GM19372 (cell line): Measurements from ENCODE around the gene NFATC1.

Source experiments
- ATAC-seq: cut with Tn5 transposase; IDR thresholded peaks from one replicate; pipeline ENCODE4 v1.9.1; 2021; ENCODE audit warnings: mild to moderate bottlenecking, low read depth, moderate library complexity; ENCODE audit not compliant: unreplicated experiment

Gene NFATC1

DNA sequence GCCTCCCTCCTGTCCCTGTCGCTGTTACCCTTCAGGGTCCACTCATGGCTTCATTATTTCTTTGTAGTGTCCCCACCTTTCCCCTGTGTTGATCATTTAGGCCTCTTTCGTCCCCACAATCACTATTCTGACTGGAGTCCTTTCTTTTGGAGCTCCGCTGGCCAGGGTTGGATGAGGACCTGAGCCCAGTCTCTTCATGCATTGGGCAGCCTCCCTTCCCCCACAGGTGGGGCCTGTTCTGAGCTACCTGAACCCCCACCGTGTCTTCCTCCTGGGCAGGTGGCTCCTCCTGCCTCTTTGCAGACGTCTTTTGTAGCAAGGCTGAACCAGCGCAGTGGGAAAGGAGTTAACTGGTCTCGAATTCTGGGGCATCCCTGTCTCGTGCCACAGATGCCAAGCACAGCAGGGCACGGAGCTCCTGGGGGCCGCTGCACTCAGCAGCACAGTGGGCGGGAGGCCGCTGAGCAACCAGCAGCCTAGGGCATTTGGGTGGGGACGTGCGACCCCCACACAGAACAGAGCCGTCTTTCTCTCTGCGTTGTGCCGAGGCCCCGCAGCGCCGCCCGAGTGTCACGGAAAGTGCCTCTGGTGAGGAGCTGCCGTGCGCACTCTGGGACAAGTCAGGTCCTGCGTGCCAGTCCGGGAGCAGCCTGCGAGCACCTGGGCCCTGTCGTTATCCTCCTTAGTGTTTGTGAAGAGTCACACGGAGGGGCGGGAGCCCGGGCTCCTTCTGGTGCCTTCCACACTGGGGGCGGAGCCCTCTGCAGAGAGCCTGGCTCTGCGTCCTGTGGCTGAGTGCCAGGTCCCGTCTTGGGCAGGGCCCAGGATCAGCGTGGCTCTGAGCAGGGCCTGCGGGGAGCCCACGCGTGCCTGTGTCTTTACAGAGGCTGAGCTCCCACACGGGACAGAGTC is 130.1 kb downstream of the NFATC1 start:
- ATAC-seq: no peak

DNA sequence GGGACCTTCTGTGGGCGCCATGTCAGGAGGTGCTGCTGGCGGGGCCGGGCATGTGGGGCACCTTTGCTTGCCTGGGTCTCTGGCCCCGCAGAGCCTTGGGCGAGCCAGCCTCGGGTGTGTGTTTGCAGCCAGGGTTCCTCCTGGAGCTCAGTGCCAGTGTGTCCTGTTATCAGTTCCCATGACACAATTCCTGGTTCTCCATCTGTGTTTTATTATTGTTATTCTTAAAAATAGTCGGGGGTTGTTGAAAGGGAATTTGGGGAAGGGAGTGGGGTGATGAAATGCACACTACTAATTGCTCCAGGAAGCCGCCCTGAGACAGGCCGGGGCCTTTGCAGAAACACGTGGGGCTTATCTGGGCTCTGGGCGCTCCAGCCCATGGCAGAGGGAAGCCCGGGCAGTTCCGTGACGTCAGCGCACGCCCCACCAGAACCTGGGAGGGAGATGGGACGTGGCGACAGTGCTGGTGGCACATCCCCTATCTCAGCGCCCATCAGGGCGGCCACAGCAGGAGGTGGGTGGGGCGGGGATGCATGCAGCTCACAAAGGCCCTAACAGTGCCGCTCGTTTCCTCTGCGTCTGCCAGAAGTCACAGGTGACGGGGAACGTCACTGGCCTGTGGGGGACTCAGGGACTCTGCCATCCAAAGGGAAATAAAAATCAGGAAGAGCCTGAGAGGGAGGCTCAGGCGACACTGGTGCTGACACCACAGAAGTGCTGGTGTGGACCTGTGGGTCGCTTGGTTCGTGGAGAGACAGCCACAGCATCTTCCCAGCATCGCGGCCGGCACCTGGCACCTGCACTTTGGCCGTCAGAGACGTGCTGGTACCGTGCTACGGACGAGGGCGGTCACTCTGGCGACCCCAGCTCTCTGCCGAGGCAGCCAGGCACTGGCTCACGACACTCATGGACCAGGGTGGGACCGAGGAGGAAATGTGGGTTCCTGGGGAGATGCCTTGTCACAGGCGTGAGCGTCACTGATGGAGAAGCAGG is 131.0 kb downstream of the NFATC1 start:
- ATAC-seq: no peak

DNA sequence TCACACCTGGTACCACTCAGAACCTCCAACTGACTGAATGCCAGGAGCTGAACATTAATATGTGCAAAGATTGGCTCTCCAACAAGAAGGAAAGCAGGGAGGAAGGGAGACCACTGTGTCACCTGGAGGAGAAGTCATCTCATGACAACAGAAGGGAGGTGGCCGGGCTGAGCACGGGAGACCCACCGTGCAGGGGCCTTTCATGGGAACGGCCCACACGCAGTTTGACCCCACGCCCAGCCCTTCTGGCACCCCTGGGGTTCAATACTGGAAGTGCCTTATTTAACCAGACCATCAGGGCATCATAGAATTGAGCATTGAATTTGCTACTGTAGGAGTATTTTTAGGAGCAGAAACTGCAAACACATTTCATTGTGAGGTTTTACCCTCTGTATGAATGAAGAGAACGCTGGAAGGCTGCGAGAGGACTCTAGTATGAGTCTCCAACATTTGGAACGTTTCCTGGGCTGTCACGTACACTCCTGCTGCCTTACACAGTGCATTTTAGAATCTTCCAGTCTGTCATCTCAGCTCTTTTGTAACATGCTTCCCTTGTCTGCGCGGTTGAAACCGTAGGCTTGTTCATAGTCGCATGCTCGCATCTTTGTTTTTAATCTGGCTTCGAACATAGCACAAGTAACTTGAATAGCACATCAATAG is 132.1 kb downstream of the NFATC1 start:
- ATAC-seq: no peak

DNA sequence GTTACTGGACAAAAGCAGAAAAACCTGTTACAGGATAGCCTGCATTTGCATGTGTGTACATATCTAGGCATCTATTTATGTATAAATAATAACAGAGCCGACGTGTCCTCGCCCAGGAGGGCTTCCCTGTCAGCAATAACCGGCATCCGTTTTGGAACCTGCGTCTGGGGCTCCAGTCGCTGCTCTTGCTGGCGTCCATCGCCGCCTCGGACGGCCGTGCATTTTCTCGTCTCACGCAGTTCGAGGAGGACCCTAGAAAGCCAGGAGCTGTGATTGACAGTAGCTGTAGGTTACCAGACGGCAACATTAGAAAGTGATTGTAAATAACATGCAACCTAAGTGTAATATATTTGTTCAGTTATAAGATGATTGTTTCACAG is 132.6 kb downstream of the NFATC1 start:
- ATAC-seq: no peak

DNA sequence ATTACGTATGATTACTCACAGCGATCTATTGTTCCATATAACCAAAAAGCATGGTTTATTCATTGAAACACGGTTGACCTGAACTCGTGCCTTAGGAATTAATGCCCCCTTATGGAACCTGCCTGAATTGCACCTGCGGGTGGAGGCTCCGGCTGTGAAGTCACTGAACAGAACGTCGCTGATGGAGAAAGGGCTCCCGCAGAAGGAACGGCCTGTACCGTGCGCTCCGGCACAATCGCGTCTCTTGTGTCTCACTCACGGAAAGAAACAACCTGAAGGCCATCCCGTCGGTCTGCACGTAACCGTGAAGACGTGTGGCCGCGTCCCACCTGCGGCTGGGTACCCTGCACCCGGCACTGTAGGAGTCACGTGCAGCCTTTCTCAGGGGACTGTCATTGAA is 133.1 kb downstream of the NFATC1 start:
- ATAC-seq: no peak

DNA sequence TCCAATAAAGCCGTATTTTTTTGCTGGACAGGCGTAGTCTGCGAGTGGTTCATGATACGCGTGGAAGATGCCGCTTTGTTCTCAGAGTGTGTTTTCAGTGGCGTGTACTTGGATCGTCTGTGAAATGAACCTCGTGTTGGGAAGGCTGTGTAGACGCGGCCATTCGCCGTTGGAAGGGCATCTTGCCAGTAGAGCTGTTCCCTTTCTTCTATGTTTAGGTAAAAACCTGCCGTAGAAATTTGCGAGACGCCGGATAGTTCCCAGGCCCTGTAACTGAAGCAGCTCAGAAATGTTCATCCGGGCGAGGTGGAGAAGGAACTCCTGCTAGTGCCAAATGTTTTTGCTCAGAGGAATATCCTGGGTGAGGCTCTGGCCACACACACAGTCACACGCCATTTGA is 133.6 kb downstream of the NFATC1 start:
- no peak for ATAC-seq

DNA sequence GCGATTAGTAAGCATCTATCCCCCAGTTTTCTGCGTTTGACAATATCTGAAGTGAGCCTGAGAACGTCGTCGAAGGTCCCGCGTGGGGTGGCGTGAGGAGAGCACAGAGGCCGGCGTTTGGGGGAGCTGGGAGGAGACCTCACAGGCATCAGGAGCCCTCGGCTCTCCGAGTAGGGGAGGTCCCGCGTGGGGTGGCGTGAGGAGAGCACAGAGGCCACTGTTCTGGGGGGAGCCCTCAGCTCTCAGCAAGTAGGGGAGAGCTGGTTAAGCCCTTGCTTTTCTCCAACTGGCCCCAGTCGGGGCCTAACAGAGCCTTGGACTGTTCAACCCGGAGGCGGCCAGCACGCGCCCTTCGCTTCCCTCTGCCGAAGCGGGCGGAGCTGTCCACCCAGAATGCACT is 134.3 kb downstream of the NFATC1 start:
- ATAC-seq: no peak

DNA sequence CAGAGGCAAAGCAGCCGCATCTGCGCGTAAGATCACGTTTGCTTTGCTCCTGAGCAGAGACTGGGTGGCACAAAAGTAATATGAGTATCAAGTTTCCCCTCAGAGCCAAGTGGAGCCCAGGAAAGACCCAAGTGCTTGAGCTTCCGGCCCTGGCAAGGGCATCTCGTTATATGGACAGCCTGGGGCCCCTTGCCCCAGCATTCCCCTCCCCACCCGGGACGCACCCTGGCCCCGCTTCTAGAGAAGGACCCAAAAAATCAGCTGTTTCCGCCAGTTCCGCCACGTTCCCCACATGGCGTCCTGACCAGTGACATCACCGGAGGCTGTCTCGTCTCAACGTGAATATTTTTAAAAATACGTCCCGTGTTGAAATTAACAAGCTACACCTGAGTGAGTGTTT is 135.1 kb downstream of the NFATC1 start:
- ATAC-seq: no peak

DNA sequence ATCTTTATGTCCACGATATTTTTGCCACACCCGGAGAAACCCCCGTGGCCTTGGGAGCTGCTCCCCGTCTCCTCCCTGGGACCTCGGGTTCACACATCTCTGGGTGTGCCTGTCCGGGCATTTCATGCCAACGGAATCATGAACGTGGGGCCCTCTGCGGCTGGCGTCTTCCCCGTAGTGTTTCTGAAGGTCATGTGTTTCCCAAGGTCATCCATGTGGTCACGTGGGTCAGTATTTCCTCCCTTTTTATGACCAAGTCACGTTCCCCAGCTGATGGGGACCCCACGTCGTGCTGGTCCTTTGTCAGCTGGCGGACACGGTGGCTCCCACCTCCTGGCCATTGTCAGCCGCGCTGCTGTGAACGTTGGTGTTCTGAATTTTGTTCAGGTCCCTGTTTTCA is 135.7 kb downstream of the NFATC1 start:
- no peak for ATAC-seq

DNA sequence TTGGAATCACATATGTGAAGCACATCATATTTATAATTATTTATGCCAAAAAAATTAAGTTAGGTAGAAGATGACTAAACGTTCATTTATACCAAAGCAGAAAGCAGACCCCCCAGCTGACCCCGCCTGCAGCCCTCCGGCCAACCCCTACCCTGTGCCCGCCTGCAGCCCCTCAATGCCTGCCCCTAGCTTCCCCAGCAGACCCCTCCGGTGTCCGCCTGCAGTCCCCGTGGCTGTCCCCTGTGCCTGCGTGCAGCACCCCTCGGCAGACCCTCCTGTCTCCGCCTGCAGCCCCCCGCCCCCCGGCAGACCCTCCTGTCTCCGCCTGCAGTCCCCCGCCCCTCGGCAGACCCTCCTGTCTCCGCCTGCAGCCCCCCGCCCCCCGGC is 136.2 kb downstream of the NFATC1 start:
- no peak for ATAC-seq

DNA sequence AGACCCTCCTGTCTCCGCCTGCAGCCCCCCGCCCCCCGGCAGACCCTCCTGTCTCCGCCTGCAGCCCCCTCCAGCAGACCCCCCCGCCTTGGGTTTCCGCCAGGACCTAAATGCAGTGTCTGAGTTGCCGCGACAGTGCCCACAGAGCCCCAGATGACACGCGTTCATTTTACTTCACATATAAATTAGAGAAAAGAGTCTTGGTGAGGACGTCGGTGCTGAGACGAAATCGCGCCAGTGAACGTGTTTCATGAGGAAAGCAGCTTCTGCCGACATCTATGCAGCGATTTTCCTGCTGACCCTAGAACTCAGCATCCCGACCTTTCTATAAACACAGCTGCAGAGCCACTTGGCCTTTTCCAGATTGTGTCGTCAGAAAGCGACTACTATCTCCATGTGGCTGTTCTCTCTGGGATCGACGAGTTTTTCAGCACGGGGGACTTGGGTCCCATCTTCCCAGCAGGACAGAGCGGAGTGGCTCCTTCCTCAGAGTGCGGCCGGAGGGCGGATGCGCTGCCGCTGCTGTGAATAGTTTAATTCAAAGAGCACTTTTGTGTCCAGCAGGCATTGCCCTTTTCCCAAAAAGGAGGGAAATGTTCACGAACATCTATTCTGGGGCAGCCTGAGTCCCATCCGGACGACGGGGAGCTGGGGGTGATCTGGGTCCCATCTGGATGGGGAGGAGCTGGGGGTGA is 136.7 kb downstream of the NFATC1 start:
- no peak for ATAC-seq

DNA sequence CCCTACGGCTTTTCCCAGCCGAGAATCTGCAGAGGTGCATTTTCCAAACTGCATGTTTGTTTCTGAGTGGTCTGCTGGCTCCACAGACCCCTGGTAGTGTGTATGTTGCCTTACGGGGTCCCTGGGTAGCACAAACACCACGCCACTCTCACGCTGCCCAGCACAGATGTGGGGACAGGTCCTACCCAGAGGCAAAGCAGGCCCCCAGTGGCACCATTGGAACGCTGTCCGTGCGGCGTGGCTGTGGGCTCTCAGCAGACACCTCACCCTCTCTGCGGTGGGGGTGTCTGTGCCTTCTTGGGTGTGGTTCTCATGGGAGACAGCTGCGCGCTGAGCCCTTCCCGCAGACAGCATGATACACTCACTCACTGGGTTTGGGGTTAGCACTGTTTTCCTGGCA is 137.4 kb downstream of the NFATC1 start:
- no peak for ATAC-seq

DNA sequence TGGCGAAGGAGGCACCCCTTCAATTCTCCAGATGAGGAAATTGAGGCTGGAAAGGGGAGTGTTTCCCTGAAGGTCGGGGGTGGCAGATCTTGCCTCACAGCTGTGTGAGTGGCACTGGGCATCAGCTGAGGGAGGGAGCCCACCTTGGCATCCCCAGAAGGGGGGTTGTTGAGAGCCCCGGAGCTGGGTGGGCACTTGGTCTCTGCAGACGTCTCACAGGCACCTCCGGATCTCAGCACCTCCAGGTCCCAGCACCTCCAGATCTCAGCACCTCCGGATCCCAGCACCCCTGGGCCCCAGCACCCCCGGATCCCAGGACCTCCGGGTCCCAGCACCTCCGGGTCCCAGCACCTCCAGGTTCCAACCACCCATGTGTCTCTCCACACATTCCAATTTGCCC is 137.9 kb downstream of the NFATC1 start:
- ATAC-seq: no peak

DNA sequence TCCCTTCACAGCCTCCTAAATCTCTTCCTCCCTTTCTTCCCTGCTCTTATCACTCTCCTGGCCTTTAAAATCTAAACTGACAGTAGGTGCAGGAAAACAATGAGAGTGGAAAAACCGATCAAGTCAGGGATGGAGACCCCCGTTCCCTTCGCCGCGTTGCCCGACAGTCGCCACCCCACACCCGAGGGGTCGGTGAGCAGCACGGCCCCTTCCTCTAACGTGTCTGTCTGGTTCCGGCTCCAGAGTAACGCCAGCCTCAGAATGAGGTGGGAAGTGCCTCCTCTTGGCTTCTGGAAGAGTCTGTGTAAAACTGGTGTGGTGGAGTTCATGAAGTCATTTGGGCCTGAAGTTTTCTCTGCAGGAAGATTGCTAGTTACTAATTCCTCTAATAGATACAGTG is 138.6 kb downstream of the NFATC1 start:
- ATAC-seq: no peak

DNA sequence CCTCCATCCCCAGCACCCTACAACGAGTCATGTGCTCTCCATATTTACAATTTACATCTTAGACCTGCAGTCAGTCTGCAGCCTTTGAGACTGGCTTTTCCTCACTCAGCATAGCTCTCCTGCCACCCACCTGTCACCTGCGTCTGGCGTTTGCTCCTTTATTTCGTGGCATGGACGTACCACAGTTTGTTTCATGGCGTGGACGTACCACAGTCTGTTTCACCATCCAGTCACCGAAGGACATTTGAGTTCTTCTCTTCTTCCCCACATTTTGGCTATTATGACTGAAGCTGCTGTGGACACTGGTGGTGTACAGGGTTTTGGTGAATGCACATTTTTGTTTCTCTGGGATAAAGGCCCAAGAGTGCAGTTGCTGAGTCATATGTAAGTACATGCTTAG is 142.0 kb downstream of the NFATC1 start:
- ATAC-seq: no peak

DNA sequence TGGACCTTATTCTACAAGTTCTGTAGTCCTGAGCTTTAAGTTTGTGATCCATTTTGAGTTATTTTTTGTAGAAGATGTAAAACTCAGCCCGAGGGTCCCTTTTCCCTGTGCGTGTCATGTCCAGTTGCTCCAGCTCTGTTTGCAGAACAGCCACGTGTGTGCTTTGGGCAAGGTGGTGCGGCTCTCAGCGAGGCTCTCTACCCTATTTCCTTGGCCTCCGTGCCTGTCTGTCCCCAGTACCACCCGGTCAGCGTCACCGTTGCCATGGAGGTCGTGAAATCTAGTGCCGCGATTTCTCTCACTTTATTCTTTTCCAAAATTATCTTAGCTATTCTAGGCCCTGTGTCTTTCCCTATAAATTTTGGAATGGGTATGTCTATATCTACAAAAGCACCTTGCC is 142.9 kb downstream of the NFATC1 start:
- no peak for ATAC-seq

DNA sequence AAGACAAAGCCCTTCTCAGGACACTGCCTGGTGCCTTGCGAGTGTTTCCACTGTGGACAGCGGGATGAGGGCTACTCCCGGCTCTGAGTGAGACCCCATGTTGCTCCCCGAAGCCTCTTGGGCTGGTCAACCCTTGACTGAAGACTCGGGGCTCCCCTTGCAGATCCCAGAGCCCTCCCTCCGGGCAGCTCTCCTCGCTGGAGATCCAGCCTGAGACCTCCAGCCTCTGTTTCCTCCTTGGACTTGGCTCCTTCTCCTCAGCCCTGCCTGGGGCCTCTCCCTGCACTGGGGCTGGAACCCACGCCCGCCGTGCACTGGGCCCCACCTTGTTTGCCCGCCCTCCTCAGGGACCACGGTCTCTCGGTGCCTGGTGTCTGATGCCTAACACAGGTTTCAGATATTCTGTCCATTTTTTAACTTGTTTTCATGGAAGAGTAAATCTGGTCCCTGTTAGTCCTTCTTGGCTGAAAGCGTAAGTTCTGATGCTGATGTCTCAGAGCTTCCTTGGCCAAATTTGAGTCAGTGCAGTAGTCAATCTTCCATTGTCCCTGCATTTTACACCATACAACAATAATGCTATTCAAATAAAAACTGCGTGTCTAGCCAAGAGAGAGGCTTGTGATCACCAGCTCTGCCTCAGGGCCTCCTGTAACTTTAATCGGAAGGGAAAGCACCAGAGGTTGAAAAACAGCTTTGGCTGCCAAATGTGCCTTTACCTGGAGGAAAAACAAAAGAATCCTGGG is 144.6 kb downstream of the NFATC1 start:
- ATAC-seq: no peak

DNA sequence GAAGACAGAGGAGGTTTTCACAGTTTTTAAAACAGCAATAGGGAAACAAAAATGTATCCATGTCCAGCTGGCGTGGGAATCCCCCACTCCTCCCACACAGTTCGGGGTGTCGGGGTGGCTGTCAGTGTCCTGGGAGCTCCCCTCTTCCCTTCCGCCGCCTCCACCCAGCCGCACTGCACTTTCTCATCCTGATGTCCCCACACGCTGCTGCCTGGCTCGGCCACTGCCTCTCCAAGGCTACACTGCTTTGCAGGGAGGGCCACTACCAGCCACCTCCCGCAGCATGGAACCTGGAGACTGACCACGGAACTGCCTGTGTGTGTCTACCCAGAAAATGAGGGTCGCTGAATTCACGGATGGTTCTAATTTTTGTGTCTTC is 145.2 kb downstream of the NFATC1 start:
- no peak for ATAC-seq

DNA sequence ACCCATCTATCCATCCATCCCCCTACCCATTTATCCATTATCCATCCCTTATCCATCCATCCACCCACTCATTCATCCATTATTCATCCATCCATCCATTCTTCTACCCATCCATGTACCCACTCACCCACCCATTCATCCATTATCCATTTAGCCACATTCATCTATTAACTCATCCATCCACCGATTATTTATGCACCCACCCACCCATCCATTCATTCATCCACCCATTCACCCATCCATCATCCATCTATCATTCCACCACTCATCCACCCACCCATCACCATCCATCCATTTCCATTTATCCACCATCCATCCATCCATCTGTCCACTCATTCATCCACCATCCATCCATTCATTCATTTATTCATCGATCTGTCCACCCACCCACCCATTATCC is 146.5 kb downstream of the NFATC1 start:
- no peak for ATAC-seq
